H1 (cell line): ENCODE data around the gene CCNK. TPM values are rescaled to one million over a fixed set of nuclear protein-coding genes. Genes with fewer than 3 reads are reported as not detected.

Experiments
- FOSL1 ChIP-seq: IDR thresholded peaks from 2 replicates; pipeline ENCODE4 v1.6.1; 2011; ENCODE audit warnings: mild to moderate bottlenecking, low read depth, low read length, moderate library complexity; ENCODE audit not compliant: insufficient read depth
- KDM1A ChIP-seq: fragments of 200-600, 300-600 bp; sonication (generic); IDR thresholded peaks from 2 replicates; pipeline ENCODE4 v1.7.1; 2016; ENCODE audit warnings: mild to moderate bottlenecking, low read length, borderline replicate concordance
- POU5F1 ChIP-seq: IDR thresholded peaks from 2 replicates; pipeline ENCODE4 v1.6.1; 2011; ENCODE audit warnings: low read depth, mild to moderate bottlenecking, low read length, moderate library complexity
- polyA plus RNA-seq, 7 experiments: library from polyadenylated mRNA; depleted of rRNA in 3 of 7; stranded (reverse) in 5 of 7; unstranded in 2 of 7; fragments of >200 nt in 5 of 7; fragments of 200-250 nt in 2 of 7; gene quantifications; 1 replicate in 5 of 7; 2 replicates in 1 of 7; 4 replicates in 1 of 7; pipeline versions ENCODE4 v1.2.1 to v1.2.3, GENCODE V29; 2011 to 2013; ENCODE audit warnings: missing spikeins in 2 of 7, mixed read lengths in 2 of 7
- total RNA-seq: library from RNA; stranded (reverse); fragmentation: NEBNext Ultra II Directional; extraction: Animal tissue kit (Norgen Biotek cat#: 25700); gene quantifications from 2 replicates; pipeline ENCODE4 v1.2.1, GENCODE V29; 2021
- TF ChIP-seq, protein P1 (sequence below), 3 experiments: IDR thresholded peaks; 1 replicate in 2 of 3; 2 replicates in 1 of 3; pipeline versions ENCODE4 v1.5.1 to v1.6.1; 2011; ENCODE audit warnings: low read length in 3 of 3, mild to moderate bottlenecking in 3 of 3, inconsistent platforms in 2 of 3, low read depth in 1 of 3, moderate library complexity in 1 of 3; ENCODE audit not compliant: insufficient read depth in 1 of 3; ENCODE audit errors: control extremely low read depth in 1 of 3

CCNK gene
- total and polyA plus RNA-seq, 2 of the 8 experiments (the other 6 are each of a cell fraction or from before 2014, with no cell fraction given): 10.7 to 82.7 TPM

DNA sequence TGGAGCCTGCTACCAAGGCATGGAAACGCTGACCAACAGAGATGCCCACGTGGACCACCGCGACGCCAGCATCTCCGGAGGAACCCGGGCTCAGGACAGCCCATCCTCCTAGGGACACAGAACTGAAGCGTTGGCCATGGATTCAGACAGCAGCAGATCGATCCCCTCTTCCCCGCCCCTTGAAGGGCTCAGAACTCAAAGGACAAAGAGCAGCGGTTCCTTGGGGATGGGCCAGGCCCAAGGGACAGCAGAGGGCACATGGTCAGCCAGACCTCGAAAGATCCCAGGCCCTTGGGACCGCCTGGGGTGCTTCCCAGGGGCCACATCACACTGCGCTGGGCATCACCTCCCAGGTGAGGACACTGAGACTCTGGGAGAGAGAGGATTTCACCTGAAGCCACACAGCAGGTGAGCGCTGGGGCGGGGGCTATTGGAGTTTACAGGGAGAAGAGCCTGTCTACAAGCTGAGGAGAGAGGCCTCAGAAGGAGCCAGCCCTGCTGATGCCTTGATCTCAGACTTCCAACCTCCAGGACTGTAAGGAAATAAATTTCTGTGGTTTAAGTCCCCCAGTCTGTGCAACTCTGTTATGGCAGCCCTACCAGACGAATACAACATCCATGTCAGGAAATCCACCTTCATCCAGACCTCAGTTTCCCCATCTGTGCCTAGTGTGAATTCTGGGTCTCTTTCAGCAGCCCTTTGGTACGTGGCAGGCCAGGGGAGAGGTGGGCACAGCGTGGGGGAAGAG is 49.4 kb downstream of the CCNK start (continued):
- TF ChIP-seq POU5F1 (no peak), FOSL1 (no peak), KDM1A (no peak)
- TF ChIP-seq, protein P1, sequence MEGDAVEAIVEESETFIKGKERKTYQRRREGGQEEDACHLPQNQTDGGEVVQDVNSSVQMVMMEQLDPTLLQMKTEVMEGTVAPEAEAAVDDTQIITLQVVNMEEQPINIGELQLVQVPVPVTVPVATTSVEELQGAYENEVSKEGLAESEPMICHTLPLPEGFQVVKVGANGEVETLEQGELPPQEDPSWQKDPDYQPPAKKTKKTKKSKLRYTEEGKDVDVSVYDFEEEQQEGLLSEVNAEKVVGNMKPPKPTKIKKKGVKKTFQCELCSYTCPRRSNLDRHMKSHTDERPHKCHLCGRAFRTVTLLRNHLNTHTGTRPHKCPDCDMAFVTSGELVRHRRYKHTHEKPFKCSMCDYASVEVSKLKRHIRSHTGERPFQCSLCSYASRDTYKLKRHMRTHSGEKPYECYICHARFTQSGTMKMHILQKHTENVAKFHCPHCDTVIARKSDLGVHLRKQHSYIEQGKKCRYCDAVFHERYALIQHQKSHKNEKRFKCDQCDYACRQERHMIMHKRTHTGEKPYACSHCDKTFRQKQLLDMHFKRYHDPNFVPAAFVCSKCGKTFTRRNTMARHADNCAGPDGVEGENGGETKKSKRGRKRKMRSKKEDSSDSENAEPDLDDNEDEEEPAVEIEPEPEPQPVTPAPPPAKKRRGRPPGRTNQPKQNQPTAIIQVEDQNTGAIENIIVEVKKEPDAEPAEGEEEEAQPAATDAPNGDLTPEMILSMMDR (IDR thresholded peaks at IDR 0.05; ENCODE audit: control extremely low read depth in 1 of 3, insufficient read depth in 1 of 3, low read depth in 1 of 3, low read length in 3 of 3): no peak
